ENCODE results near the gene KIAA1958.

KIAA1958 gene, protein sequence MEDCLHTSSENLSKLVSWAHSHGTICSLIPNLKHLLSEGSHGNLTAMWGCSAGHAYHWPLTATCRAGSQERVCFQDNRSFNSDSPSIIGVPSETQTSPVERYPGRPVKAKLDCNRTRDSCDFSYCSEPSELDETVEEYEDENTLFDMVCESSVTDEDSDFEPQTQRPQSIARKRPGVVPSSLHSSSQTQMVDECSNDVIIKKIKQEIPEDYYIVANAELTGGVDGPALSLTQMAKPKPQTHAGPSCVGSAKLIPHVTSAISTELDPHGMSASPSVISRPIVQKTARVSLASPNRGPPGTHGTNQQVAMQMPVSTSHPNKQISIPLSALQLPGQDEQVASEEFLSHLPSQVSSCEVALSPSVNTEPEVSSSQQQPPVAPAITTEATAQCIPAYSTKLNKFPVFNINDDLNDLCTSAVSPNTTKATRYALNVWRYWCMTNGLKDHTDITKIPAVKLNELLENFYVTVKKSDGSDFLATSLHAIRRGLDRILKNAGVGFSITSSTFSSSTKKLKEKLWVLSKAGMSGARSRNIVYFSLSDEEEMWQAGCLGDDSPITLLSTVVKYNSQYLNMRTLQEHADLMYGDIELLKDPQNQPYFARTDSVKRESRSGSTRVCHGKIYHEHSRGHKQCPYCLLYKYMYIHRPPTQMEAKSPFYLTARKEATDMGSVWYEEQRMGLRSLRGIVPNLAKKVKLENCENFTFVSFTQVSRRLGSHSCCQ

GRCh38 chr9:112486221-112487007 lies at the start of gene KIAA1958:
TSS of gene KIAA1958 (plus strand) at chr9:112486827. CDS start at chr9:112574081, 87,254 bp downstream.
- DNase-seq: peak; percentile 80

DNA sequence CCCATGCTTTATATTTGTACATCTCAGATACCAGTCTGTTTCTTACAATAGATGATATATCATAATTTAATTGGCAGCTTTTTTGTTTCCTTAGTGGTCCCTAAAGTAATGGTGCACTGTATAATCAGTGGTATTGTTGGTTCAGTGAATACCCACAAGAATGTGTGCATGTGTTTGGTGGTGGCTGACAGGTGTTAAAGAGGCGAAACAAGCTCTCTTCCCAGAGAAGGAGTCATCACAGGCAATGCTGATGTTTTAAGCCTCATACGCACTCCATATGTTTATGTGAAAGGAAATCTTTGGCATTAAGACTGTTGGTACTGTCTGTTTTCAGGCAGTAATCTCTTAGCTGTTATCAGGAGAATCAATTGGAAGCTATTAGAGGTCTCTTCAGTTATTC lies 49.2 kb upstream of the KIAA1958 start:
- DNase-seq: no peak

DNA sequence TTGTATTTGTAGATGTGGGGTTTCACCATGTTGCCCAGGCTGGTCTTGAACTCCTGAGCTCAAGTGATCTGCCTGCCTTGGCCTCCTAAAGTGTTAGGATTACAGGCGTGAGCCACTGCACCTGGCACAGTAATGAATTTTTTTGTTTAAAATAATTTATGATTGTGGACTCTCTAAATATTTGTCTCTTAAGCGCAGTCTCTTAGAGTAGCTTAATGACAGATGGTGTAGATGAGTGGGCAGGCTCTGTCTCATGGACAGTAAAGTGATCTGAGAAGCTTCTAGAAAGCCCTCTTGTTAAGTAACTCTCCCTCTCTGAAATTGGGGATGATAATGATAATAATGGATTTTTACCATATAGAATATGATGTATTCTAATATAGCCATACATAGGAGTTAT lies 47.5 kb upstream of the KIAA1958 start:
- no peak for DNase-seq

- DNase-seq: no peak
These were observed 46.8 kb upstream of the KIAA1958 start for GRCh38 chr9:112439825-112440224.

DNA sequence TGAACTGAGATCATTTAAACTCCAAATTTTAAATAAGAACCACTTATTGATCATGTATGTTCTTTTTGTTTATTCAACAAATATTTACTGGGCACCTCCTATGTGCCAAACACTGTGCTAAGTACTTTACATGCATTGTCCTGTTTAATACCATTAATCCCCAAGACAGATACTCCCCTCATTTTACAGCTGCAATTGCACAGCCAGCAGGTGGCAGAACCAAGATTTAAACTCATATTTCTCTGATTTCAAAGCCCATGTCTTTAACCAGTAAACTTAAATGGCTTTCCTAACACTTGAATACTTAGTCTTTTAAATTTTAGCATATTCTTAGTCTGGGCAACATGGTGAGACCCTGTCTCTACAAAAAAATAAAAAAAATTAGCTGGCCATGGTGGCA lies 43.4 kb upstream of the KIAA1958 start:
- DNase-seq: no peak

- DNase-seq: no peak
These were observed 43.0 kb upstream of the KIAA1958 start for GRCh38 chr9:112443636-112444035.

- no peak for DNase-seq
These were observed 41.4 kb upstream of the KIAA1958 start for GRCh38 chr9:112445196-112445595.

DNA sequence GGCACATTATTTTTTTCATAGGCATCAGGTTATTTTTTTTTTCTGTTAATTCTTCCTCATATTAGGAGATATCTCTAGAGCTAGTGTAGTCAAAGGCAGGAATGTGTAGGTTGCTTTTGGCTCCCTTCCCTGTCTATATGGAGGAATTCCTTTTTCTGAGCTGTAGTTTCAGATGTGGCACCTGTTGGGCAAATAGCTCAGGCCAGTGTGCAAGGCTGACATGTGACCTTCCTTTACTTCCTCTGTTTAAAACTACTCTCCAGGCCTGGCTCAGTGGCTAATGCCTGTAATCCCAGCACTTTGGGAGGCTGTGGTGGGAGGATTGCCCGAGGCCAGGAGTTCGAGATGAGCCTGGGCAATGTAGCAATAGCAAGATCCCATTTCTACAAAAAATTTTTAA lies 40.5 kb upstream of the KIAA1958 start:
- no peak for DNase-seq

DNA sequence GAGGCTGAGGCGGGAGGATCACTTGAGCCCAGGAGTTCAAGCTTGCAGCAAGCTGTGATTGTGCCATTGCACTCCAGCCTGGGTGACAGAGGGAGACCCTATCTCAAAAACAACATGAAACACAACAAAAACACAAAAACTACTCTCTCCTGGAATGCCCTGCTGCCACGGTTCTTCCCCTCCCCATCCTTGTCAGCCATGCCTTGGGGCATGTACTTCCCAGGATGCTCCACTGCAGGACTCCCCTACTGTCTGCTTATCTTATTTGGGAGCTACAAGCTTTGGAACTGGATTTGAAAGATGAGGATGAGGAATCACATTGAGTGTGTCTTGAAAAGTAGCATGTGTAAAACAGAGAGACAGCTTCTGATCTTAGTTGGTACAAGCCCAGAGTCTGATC lies 40.1 kb upstream of the KIAA1958 start:
- no peak for DNase-seq

DNA sequence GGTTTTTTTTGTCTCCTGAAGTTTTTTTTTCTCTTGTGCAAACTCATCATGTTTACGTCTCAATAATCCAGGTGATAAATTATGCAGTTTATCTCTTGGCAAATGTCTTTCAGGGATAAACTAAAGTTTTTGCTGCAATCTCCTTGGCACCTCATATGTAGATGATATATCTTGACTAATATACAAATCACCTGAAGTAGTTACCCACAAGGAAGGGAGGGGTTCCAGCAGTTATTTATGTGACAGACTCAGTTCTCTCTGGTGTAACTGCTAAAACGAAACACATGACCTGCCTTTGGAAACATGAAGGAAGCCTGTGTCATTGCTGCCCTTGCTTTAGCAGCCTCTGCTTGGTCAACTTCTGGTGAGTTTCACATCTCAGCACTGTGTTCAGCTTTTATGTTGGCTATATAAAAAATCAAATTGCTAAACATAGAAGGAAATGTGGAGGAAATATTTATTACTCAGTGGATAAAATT lies 39.3 kb upstream of the KIAA1958 start:
- no peak for DNase-seq

GRCh38 chr9:112462855-112463254 lies 23.8 kb upstream of the KIAA1958 start:
- no peak for DNase-seq

GRCh38 chr9:112465352-112465751 lies 21.3 kb upstream of the KIAA1958 start:
- no peak for DNase-seq

GRCh38 chr9:112472996-112473395 lies 13.6 kb upstream of the KIAA1958 start:
- DNase-seq: no peak

GRCh38 chr9:112473986-112474385 lies 12.6 kb upstream of the KIAA1958 start:
- DNase-seq: no peak

GRCh38 chr9:112475318-112475717 lies 11.3 kb upstream of the KIAA1958 start:
- no peak for DNase-seq

DNA sequence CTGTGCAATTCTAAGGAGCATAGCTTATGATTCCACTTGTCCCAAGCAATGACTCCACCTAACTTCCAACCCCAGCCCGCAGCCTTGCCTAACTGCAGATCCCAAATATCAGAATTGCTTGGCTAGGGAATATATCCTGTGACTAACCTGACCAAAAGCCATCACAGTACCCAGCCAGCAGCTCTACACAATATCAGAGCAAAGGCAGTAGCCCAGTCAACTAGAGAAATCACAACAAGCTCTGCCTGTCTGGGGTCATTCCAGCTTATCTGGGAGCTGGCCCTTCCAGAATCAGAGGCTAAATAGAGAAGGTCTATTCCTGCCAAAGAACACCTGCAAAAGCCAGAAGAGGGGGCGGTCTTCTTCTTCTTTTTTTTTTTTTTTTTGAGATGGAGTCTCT lies 9.3 kb upstream of the KIAA1958 start:
- no peak for DNase-seq

DNA sequence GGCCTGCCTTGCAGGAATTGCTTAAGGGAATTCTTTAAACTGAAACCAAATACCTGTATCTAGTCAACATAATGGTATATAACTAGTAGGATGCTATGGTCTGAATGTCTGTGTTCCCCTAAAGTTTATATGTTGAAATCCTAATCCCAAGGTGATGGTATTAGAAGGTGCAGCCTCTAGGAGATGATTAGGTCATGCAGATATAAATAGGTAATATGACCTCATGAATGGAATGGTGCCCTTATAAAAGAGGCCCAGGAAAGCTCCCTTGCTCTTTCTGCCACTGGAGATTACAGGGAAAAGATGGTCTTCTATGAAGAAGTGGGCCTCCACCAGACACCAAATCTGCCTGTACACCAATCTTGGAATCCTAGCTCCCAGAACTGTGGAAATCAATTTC lies 7.4 kb upstream of the KIAA1958 start:
- DNase-seq: no peak

DNA sequence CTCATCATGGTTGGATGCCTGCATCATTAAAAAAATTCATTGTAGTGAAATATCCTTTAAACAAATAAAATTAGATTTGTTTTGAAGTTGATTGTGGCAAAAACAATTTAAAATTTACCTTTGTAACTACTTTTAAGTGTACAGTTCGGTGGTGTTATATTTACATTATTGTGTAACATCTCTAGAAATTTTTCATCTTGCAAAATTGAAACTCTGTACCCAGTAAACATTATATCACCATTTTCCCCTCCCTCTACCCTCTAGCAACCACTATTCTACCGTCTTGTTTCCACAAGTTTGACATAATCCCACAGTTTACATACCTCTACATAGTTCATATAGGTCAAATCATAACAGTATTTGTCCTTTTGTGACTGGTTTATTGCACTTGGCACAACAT lies 2.0 kb upstream of the KIAA1958 start:
- no peak for DNase-seq

DNA sequence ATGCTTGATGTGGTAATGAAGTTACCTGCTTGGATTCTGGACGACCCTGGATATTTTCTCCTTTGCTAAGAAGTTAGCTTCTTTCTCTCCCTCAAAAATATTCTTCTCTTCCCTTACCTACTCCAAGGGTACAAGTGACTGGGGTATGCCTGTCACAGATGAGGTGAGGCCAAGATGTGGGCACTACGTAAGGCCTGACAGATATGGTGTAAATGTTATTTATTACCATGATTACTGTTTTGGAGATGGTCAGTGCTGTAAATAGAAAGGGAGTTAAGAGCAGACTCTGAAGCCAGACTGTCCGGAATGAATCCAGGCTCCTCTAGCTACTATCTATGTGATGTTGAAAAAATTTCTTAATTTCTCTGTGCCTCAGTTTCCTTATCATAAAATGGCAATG lies 1.1 kb upstream of the KIAA1958 start:
- no peak for DNase-seq

DNA sequence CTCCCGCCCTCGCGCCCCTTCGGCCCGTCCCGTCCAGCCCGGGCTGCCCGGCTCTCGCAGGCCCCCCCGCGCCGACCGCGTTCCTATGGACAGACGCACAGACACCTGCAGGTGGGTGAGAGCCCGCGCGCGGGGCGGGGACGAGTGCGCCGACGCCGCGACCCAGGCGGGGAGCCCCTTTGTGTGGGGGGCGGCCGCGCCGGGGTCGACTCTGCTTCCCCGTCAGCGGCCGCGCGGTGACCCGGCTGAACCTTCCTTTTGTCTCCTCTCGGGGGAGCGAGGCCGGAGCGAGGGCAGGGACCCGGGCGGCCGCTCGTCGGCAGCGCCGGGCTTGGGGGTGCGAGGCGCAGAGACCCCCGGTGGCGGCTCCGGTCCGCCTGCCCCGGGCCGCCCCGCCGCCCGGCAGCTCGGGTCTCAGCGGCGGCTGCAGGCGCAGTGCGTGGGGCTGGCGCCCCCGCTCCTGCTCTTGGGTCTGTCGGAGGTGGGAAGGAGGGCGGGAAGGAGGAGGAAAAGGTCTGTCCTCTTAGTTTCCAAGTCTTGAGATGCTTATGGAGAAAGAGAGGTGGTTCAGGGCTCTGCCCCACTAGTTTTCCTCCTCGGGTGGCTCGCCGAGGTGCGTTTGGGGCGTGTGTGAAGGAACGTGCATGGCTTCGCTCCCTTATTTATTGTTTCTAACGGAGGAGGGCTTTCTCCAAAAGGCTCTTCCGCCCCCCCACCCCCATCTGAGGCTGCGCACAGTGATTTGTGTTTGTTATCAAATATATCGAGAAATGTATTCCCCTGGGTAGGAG lies 576 bp downstream of the KIAA1958 start:
- peak; percentile 71 for DNase-seq

- DNase-seq: no peak
These were observed 1.2 kb downstream of the KIAA1958 start for GRCh38 chr9:112487799-112488340.

DNA sequence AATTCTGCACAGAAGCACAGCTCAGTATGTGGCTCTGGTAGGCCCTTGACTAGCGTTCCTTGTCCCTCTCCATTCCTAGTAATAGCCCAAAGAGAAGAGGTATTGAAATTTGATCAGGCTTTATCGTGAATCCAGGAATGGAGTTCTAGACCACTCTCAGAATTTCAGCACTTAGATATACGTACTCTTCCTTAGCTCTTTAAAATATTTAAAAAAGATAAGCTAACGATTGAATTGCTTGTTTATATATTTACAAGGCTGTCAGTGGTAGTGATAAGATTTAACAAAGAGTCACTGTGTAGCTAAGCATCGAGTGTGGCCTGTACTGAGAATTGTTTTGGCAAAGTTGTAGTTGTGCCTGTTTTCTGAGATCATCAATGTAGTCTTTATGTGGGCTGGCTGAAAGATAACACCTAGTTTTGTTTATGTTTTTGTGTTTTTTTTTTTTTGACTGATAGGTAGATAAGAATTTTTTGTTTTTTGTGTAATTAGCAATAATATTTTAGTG lies 2.5 kb downstream of the KIAA1958 start:
- no peak for DNase-seq

Measured in right forelimb (tissue), 1 donor.